Mucosa of stomach (tissue), 1 donor: ENCODE results near the gene ACAD9.
"Not testable (repeated sequence)": the region's sequence is repeated elsewhere in the genome, so short reads cannot be mapped to it uniquely, and the experiment has no call there.

Source experiments
- H3K27me3 ChIP-seq: one replicate; pipeline ENCODE4 v1.7.0; 2013; ENCODE audit warnings: mild to moderate bottlenecking, low read length; ENCODE audit not compliant: control insufficient read depth, insufficient read depth
- H3K36me3 ChIP-seq: one replicate; pipeline ENCODE4 v1.7.0; 2013; ENCODE audit warnings: low read length; ENCODE audit not compliant: control insufficient read depth, insufficient read depth
- H3K4me1 ChIP-seq: one replicate; pipeline ENCODE4 v1.7.0; 2013; ENCODE audit warnings: mild to moderate bottlenecking, low read length; ENCODE audit not compliant: control insufficient read depth, insufficient read depth
- H3K4me3 ChIP-seq: one replicate; pipeline ENCODE4 v1.7.0; 2013; ENCODE audit warnings: low read length
- H3K9ac ChIP-seq: one replicate; pipeline ENCODE4 v1.7.0; 2013; ENCODE audit warnings: mild to moderate bottlenecking, low read length, moderate library complexity
- H3K9me3 ChIP-seq: one replicate; pipeline ENCODE4 v1.7.0; 2013; ENCODE audit warnings: mild to moderate bottlenecking, low read length, moderate library complexity; ENCODE audit not compliant: control insufficient read depth
- donor health status: Pancreatic carcinoma.

Gene ACAD9

GRCh38 chr3:128878556-128879124 lies 780 bp upstream of the ACAD9 start:
- peak overlapping the region; percentile 86 for H3K9ac ChIP-seq
- H3K9me3 ChIP-seq, result no peaks in the 10 kb centered on the region
- no peaks in the 10 kb centered on the region for H3K36me3 ChIP-seq
- peaks cover 24% of the 10 kb centered on the region for H3K4me1 ChIP-seq
- H3K27me3 ChIP-seq, result peaks cover 4% of the 10 kb centered on the region
- peak overlapping the region; percentile 83 for H3K4me3 ChIP-seq

GRCh38 chr3:128879991-128880390 lies 571 bp downstream of the ACAD9 start:
- H3K4me1 ChIP-seq, result peaks cover 24% of the 10 kb centered on the region

GRCh38 chr3:128880455-128880854 lies 1.0 kb downstream of the ACAD9 start:
- peak overlapping the region; percentile 86 for H3K4me3 ChIP-seq
- peaks cover 24% of the 10 kb centered on the region for H3K4me1 ChIP-seq
- peak overlapping the region; percentile 86 for H3K9ac ChIP-seq

More at GRCh38 chr3:128879991-128880390, 571 bp downstream of the ACAD9 start:
- peak overlapping the region; percentile 86 for H3K4me3 ChIP-seq
- no peaks in the 10 kb centered on the region for H3K27me3 ChIP-seq
- no peaks in the 10 kb centered on the region for H3K9me3 ChIP-seq
- H3K36me3 ChIP-seq, result no peaks in the 10 kb centered on the region
- peak overlapping the region; percentile 86 for H3K9ac ChIP-seq

GRCh38 chr3:128881576-128881975 lies 2.2 kb downstream of the ACAD9 start:
- Histone ChIP-seq H3K4me3 (no peak overlapping the region), H3K4me1 (peaks cover 24% of the 10 kb centered on the region), H3K9ac (no peak overlapping the region), H3K9me3 (no peaks in the 10 kb centered on the region), H3K27me3 (no peaks in the 10 kb centered on the region), H3K36me3 (no peaks in the 10 kb centered on the region)

More at GRCh38 chr3:128880455-128880854, 1.0 kb downstream of the ACAD9 start:
- H3K9me3 ChIP-seq, H3K27me3 ChIP-seq, H3K36me3 ChIP-seq: not testable (repeated sequence)

- H3K4me1 ChIP-seq, result peaks cover 24% of the 10 kb centered on the region
- no peak overlapping the region for H3K9ac ChIP-seq
- H3K4me3 ChIP-seq, result no peak overlapping the region
- H3K36me3 ChIP-seq, result no peaks in the 10 kb centered on the region
- H3K27me3 ChIP-seq, result no peaks in the 10 kb centered on the region
- H3K9me3 ChIP-seq, result no peaks in the 10 kb centered on the region
Measured at GRCh38 chr3:128882719-128883118, 3.3 kb downstream of the ACAD9 start.

GRCh38 chr3:128884992-128885391 lies 5.6 kb downstream of the ACAD9 start:
- Histone ChIP-seq H3K9ac (no peak overlapping the region), H3K4me3 (no peak overlapping the region), H3K36me3 (no peaks in the 10 kb centered on the region), H3K4me1 (peaks cover 11% of the 10 kb centered on the region), H3K27me3 (no peaks in the 10 kb centered on the region), H3K9me3 (no peaks in the 10 kb centered on the region)

GRCh38 chr3:128889139-128889894 lies 9.9 kb downstream of the ACAD9 start:
- no peaks in the 10 kb centered on the region for H3K27me3 ChIP-seq
- H3K9me3 ChIP-seq, result no peaks in the 10 kb centered on the region
- H3K36me3 ChIP-seq, result peaks cover 5% of the 10 kb centered on the region
- no peak overlapping the region for H3K9ac ChIP-seq
- no peaks in the 10 kb centered on the region for H3K4me1 ChIP-seq
- no peak overlapping the region for H3K4me3 ChIP-seq

- Histone ChIP-seq H3K9me3 (no peaks in the 10 kb centered on the region), H3K36me3 (peaks cover 13% of the 10 kb centered on the region), H3K4me1 (no peaks in the 10 kb centered on the region), H3K27me3 (no peaks in the 10 kb centered on the region), H3K4me3 (no peak overlapping the region), H3K9ac (no peak overlapping the region)
Measured at GRCh38 chr3:128895843-128896697, 16.6 kb downstream of the ACAD9 start.

- Histone ChIP-seq H3K9me3 (no peaks in the 10 kb centered on the region), H3K4me1 (no peaks in the 10 kb centered on the region), H3K27me3 (no peaks in the 10 kb centered on the region), H3K36me3 (peaks cover 27% of the 10 kb centered on the region), H3K4me3 (no peak overlapping the region), H3K9ac (no peak overlapping the region)
Measured at GRCh38 chr3:128902426-128902825, 23.0 kb downstream of the ACAD9 start.

- Histone ChIP-seq H3K36me3 (peaks cover 29% of the 10 kb centered on the region), H3K9ac (no peak overlapping the region), H3K27me3 (no peaks in the 10 kb centered on the region), H3K4me3 (no peak overlapping the region), H3K4me1 (no peaks in the 10 kb centered on the region), H3K9me3 (no peaks in the 10 kb centered on the region)
Measured at GRCh38 chr3:128903501-128903900, 24.1 kb downstream of the ACAD9 start.

- H3K9me3 ChIP-seq, result no peaks in the 10 kb centered on the region
- no peak overlapping the region for H3K9ac ChIP-seq
- H3K4me3 ChIP-seq, result no peak overlapping the region
- H3K27me3 ChIP-seq, result no peaks in the 10 kb centered on the region
- no peaks in the 10 kb centered on the region for H3K4me1 ChIP-seq
- peaks cover 47% of the 10 kb centered on the region for H3K36me3 ChIP-seq
Measured at GRCh38 chr3:128906031-128906803, 26.8 kb downstream of the ACAD9 start.
